HG02870 (cell line): ENCODE results near the gene ZNF619.
A peak's percentile ranks its signal among the peaks of the same experiment; 100 is the strongest.

Experiments
- ATAC-seq: cut with Tn5 transposase; IDR thresholded peaks from one replicate; pipeline ENCODE4 v1.9.1; 2021; ENCODE audit warnings: mild to moderate bottlenecking, moderate library complexity; ENCODE audit not compliant: unreplicated experiment

Gene ZNF619

DNA sequence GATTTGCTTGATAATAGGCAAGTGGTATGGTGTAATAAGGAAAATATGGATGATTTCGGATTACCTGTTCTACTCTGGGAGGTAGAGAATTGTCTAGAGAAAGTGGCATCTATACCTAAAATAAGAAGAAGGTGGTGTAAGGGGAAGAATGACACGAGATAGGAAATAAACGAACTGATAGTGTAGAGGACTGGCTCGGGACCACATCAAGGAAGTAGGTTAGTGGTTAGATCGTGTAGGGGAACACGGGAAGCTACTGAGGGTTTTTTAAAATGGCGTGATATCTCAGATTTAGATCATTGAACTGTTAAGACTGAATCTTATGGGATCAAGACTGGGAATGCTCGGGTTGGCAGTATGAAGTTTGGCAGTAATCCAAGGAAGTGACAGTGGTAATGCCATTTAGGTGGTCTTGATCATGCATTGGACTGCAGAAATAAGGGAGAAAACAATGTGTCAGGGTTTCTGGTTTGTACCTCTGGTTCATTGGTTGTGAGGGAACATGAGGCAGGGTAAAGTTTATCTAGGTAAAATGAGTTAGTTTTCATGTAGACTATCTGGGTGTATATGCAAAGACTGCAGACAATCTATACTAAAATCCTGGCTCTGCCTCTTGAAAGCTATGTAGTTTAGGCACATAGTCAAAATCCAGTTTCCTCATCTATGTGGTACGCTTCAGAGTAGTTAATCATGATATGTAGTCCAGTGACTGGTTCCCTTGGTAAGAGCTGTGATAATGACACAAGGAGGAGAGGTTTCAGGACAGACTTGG lies 12.4 kb upstream of the ZNF619 start:
- no peak for ATAC-seq

DNA sequence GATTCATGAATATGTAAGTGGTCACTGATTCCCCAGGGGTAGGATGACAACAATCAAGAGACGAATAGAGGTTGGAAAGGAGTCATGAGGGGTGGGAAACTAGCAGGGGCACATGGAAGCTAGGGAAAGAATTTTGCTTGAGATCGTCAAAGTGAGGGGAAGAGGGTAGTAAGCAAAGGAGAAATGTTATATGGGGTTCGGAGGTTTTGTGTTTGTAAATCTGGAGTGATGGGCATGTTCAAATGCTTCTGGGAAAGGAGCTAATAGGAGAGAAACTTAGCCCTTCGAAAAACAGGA lies 11.9 kb upstream of the ZNF619 start:
- no peak for ATAC-seq

DNA sequence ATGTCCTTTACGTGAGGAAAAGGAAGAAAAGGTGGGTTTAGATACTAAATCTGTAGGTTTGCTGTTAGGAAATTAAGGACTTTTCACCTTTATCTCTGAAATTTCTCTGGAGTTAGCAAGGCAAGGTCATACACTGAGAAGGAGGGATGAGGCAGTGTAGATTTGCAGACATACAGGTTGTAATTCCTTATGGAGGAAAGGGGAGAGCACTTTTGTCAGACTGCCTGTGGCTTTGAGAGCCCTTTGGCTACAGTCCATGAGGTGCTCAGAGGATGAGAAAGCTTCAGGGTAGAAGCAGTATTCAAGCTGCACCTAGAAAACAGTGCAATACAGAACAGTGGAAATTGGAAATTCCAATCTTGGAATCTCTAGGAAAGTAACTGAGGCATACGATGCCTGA lies 11.5 kb upstream of the ZNF619 start:
- ATAC-seq = no peak

- ATAC-seq = no peak
Observed at GRCh38 chr3:40468018-40468417, 8.9 kb upstream of the ZNF619 start.

GRCh38 chr3:40470701-40471100 lies 6.2 kb upstream of the ZNF619 start:
- no peak for ATAC-seq

GRCh38 chr3:40477666-40478065 lies 744 bp downstream of the ZNF619 start:
- ATAC-seq = no peak

- no peak for ATAC-seq
Observed at GRCh38 chr3:40487172-40487571, 10.2 kb downstream of the ZNF619 start.

DNA sequence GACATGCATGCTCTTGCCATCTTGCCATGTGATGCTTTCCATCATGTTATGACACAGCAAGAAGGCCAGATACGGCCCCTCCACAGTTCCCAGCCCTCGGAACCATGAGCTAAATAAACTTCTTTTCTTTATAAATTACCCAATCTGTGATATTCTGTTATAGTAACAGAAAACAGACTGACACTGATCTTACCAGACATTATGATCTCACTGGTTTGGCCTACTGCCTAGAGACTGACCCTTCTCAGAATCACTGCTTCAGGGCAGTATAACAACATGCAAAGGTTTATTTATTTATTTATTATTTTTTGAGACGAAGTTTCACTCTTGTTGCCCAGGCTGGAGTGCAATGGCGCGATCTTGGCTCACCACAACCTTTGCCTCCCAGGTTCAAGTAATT lies 14.0 kb downstream of the ZNF619 start:
- ATAC-seq = no peak

GRCh38 chr3:40494698-40495097 lies 17.8 kb downstream of the ZNF619 start:
- ATAC-seq = no peak

DNA sequence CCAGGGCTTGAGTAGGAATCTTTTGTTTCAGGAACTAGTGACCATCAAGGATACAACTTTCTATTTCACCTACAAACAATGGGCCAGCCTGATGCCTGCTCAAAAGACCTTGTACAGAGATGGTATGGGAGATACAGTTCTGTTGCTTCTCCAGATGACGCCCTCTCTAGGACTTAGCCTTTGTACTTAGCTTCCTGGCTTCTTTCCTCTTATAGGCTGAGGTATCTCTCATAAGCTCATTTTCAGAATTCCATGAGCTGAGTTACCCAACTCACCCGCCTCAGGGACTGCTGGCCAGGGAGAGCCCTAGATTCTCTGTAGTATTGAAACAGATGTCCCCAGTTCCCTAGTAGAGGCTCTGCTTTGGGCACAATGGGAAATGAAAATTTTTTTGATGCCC lies 20.4 kb downstream of the ZNF619 start:
- ATAC-seq = no peak

DNA sequence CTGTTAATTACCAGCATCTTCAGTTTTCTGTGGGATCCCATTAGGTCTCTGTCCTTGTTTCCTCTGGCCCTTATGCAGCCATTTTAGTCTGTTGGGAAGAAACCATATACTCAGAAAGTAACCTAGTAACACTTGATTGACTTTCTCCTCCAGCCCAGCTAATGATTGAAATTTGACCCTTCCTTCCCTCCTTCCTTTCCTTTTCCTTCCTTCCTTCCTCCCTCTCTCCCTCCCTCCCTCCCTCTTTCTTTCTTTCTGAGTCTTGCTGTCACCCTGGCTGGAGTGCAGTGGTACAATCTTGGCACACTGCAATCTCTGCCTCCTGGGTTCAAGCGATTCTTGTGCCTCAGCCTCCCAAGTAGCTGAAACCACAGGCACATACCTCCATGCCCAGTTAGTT lies 23.0 kb downstream of the ZNF619 start:
- no peak for ATAC-seq

DNA sequence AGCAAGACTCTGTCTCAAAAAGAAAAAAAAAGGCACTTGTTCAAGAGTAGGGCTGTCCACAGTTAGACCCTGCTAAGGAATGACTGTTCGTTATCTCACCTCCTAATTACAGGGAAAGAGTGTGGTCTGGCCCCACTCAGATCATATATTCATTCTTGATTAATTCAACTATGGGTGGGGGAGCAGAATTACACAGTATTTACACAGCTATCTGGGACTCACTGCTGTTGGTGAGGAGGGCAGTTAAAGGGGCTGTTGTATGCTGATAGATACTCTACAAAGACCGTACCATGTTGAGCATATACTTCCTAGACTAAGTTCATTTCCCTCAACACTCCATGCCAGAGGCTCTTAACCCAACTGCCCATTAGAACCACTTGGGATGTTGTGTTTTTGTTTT lies 25.1 kb downstream of the ZNF619 start:
- no peak for ATAC-seq

- no peak for ATAC-seq
Observed at GRCh38 chr3:40504636-40505430, 27.9 kb downstream of the ZNF619 start.

DNA sequence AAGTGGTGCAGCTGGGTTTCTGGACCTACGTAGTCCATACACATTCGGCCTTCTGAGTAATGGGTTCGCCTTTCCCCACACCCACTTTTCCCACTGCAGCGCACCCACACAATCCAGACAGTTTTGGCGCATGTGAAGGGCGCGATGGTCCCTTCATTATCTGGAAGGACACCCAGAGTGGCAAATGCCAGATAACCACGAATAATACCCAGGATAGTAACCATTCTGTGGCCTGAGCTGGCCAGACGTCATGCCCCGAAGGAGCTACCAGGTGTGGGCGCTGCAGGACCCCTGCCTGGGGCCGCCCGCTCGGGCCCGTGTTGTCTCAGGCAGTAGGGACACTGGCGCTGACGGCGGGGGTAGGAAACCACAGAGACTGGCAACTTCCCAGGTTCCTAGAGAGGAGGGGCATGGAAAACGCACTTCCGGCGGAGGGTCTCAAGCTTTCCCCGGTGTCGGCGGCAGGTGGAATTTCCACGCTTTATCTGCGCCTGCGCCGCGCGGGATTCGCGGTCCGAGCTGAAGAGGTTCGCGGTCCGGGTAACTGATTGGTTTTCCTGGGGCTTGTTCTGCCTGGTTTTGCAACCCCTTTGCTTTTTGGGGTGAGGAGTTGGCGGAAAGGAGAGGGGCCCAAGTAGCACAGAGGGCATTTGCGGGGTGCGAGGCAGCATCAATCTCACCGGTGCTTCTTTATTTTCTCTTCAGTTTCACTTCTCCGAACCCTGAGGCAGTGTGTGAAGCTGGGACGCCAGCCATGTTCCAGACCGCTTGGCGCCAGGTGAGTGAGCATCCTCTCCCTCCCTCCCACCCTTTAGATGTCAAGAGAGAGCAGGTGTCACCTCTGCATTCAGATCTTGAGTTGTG lies 28.9 kb downstream of the ZNF619 start, which contains the start of gene ZNF620:
TSS of gene ZNF620 (plus strand) at position 441 of the 864 bp plus-strand sequence. CDS start at position 755, 314 bp downstream.
- ATAC-seq = peak; percentile 69

DNA sequence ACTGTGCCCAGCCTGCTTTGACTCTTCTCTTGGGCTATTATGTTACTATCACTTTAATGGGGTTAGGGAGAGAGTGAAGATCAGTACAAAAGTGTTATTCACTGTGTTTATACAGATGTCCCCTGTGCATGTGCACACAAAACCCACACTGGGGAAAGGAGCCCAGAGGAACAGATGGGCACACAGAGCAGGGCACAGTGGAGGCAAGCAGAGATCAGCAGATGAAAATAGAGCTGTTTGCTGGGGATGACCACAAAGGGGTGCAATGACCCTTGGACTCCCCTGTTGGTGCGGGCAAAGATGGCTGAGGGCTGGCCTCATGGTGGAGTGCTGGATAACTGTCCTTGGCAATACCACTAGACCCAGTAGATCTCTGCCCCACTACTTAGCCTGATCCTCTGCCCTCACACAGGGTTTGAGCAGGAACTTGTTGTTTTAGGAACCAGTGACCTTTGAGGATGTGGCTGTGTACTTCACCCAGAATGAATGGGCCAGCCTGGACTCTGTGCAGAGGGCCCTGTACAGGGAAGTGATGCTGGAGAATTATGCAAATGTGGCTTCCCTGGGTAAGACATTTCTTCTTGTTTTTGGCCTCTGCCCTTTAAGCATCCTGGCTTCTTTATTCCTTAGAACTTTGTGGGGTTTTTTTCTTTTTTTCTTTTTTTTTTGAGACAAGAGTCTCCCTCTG lies 34.3 kb downstream of the ZNF619 start:
- no peak for ATAC-seq

- no peak for ATAC-seq
Observed at GRCh38 chr3:40516201-40516600, 39.3 kb downstream of the ZNF619 start.

DNA sequence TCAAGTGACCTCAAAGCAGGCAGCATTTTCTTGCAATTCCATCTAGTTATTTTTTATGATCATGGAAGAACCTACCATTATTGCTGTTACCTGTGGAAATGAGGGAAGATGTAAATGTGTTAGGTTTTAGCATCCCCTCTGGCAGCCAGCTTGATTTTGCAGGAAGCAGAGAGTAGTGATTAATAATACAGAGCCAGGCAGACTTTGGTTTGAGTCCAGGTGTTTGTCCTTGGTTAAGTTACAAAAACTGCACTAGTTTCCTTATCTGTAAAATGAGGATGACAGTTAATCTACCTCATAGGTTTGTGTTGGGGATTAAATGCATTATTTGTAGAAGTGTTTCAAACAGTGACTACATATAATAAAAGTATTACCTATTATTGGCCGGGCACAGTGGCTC lies 41.1 kb downstream of the ZNF619 start:
- no peak for ATAC-seq

DNA sequence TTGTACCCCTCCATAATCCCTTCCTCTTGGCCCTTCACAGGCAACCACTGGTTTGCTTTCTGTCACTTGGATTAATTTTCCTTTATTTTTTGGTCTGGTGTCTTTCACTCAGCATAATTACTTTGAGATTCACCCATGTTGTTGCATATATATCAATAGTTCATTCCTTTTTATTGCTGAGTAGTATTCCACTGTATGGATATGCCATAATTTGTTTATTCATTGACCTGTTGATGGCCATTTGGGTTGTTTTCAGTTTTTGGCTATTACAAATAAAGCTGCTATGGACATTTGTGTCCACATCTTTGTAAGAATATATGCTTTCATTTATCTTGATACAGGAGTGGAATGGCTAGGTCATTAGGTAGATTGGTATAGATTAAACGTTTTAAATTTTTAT lies 41.9 kb downstream of the ZNF619 start:
- no peak for ATAC-seq

DNA sequence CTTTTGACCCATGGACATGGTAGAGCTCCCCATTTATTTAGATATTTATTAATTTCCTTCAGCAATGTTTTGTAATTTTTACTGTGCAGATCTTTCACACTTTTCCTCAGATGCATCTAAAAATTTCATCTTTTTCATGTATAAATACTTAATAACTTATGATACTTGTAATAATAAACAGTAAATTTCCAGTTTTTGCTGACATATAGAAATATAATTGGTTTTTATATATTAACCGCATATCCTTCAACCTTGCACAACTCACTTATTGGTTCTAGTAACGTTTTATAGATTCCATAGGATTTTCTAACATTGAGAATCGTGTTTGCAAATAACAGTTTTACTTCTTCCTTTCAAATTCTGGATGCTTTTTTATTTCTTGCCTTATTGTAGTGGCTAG lies 44.3 kb downstream of the ZNF619 start:
- no peak for ATAC-seq

- ATAC-seq = no peak
Observed at GRCh38 chr3:40523781-40524180, 46.9 kb downstream of the ZNF619 start.

DNA sequence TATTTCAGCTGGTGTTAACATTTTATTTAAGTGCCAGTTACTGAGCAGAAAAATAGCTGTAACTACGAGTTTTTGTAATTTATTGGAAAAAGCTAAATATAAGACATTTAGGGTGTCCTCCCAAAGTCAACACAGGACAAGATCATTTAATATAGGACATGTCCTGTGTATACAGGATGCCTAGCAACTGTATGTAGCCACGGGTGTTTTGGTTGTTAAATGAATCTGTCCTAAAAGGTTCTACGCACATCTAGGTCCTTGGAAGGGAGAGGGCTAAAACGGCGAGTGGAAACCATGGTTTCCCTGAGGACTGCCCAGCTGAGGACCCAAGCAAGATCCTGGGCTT lies 47.3 kb downstream of the ZNF619 start:
- peak; percentile 24 for ATAC-seq
